ENCODE measurements around the gene OR2AT4. TPM values are rescaled to one million over a fixed set of nuclear protein-coding genes. Genes with fewer than 3 reads are reported as not detected.

OR2AT4 gene
- total RNA-seq, result not detected
- polyA plus RNA-seq, result not detected
- long read RNA-seq, donor 1, result 0 reads
- long read RNA-seq, donor 2, result 0 reads
- long read RNA-seq, donor 3, result 0 reads

GRCh38 chr11:75096456-75097172, at the start of gene OR2AT4:
TSS of gene OR2AT4 (minus strand) at chr11:75096876.
- no peak for DNase-seq
- intact Hi-C loops (cut with DNase I), result no loop called here
- TF ChIP-seq POLR2A (IDR thresholded peaks at IDR 0.05) (no peak), CTCF (IDR thresholded peaks at IDR 0.05) (no peak)
- Histone ChIP-seq H3K9me3 (peaks cover 0 to 7% (median 0%) of the 10 kb centered on the region in 12 donors), H3K36me3 (no peaks in the 10 kb centered on the region), H3K4me1 (no peaks in the 10 kb centered on the region), H3K27ac (no peak within 1 kb of the TSS), H3K27me3 (peaks cover 0 to 30% (median 0%) of the 10 kb centered on the region in 9 donors), H3K4me3 (no peak within 1 kb of the TSS)
- 73 to 76% (median 74%) methylated on average over 9 of the region's 9 CpGs for WGBS, 4 donors
- ATAC-seq, result no peak

DNA sequence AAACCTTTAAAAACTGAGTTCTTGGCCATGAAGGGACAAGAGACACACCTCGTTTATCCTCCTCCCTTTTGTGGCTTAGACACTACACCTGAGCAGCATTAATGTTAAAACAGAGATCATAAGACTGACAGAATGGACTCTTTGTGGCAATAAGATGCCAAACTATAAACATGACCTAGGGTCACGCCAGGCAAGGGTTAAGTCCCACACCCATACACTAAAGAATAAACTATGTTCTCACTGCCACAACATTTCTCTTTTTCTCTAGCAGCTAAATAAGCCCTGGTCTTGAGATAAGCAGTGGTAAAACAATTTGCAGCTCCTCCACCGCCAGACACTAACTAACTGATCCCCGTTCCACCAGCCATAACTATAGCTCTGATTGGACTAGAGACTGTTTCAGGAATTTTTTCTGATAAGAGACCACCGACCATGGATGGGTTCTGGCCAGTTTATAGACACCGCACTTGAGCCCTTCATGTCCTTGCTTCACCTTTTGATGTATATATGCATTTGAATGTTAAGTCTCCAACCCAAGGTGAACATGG, 49.4 kb upstream of the OR2AT4 start:
- intact Hi-C loops (cut with DNase I), result loop anchor here in 5 of 10 donors (2.0 to 10.0 kb wide), 2 partner anchors 59 to 221 kb away; no protein-coding TSS in a partner anchor
- no peaks in the 10 kb centered on the region for H3K9me3 ChIP-seq

DNA sequence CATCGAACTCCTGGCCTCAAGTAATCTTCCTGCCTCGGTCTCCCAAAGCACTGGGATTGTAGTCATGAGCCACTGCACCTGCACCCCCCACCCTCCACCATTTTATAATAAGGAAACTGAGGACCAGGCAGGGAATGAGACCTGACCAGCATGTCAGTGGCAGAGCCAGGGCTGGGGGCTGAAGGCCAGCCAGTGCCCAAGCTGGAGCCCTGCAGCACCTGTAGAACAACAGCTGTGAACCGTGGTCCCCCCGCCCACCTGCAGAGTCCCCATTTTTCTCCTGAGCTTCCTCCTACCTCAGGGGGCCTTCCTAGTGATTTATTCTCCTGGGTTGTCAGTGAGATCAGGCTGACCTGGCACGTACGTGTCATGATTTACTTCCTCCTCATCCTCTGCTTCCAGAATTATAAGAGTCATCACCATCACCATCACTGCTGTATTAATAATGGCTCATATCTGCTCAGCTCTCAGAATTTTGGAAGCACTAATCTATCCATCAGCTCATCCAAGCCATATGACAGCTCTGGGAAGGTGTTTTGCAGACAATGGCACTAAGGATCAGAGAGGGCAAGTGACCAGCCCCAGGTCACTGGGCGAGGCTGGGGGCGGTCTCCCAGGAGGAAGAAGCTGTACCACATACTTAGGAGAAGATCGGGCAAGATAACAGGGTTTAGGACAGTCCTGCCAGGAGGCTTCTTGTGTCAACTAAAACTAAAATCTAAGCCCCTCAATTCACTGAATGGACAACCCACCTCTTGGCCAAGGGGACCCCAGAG, 48.7 kb upstream of the OR2AT4 start:
- no peak overlapping the region for H3K27ac ChIP-seq
- H3K27me3 ChIP-seq, result no peaks in the 10 kb centered on the region
- peaks cover 0 to 75% (median 17%) of the 10 kb centered on the region in 12 donors for H3K4me1 ChIP-seq
- TF ChIP-seq POLR2A (IDR thresholded peaks at IDR 0.05), result no peak
- no peak for TF ChIP-seq CTCF (IDR thresholded peaks at IDR 0.05)
- H3K36me3 ChIP-seq, result no peaks in the 10 kb centered on the region
- ATAC-seq (no peak), DNase-seq (no peak)
- intact Hi-C loops (cut with DNase I), result loop anchor here in 5 of 10 donors (2.0 to 10.0 kb wide), 2 partner anchors 59 to 221 kb away; no protein-coding TSS in a partner anchor
- H3K4me3 ChIP-seq, result no peak overlapping the region
- no peaks in the 10 kb centered on the region for H3K9me3 ChIP-seq
- WGBS, 4 donors, result 76 to 88% (median 83%) methylated on average over 6 to 9 of the region's 9 CpGs

More for the DNA sequence above, 49.4 kb upstream of the OR2AT4 start:
- WGBS, 4 donors, result 46 to 63% (median 55%) methylated on average over 6 of the region's 6 CpGs
- Histone ChIP-seq H3K27ac (no peak overlapping the region), H3K27me3 (no peaks in the 10 kb centered on the region), H3K36me3 (no peaks in the 10 kb centered on the region), H3K4me3 (no peak overlapping the region), H3K4me1 (peaks cover 0 to 72% (median 20%) of the 10 kb centered on the region in 12 donors)
- ATAC-seq (no peak), DNase-seq (no peak)
- no peak for TF ChIP-seq CTCF (IDR thresholded peaks at IDR 0.05)
- TF ChIP-seq POLR2A (IDR thresholded peaks at IDR 0.05), result no peak

DNA sequence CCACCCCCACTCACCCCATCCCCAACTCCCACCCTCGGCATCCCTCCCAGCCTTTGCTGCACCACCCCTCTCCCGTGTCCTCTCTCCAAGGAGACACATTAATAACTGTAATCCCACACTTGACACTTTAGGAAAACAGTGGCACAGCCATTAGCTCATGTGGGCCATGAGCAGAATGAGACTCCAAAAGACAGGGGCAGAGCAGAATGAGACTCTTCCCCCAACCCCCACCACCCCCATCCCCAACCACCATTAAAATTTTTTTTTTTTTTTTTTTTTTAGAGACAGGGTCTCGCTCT, 48.0 kb upstream of the OR2AT4 start:
- 36 to 38% (median 36%) methylated on average over 3 of the region's 3 CpGs for whole genome bisulfite sequencing, 4 donors
- Histone ChIP-seq H3K4me3 (no peak overlapping the region), H3K9me3 (no peaks in the 10 kb centered on the region), H3K27me3 (peaks cover 0 to 4% (median 0%) of the 10 kb centered on the region in 9 donors), H3K27ac (peak overlapping the region in 1 of 12 donors; percentile 32), H3K36me3 (no peaks in the 10 kb centered on the region), H3K4me1 (peaks cover 0 to 70% (median 17%) of the 10 kb centered on the region in 12 donors)
- no peak for ATAC-seq
- DNase-seq, result no peak
- intact Hi-C loops (cut with DNase I), result loop anchor here (1.0 to 10.0 kb wide), 9 partner anchors 16 to 220 kb away; partner anchors contain the start of gene TPBGL (in 1 of the 10)
- no peak for TF ChIP-seq POLR2A (IDR thresholded peaks at IDR 0.05)

Data from heart left ventricle (tissue), 16 donors.